LoVo (cell line): ENCODE measurements around the gene ZNF709.
A peak's percentile ranks its signal among the peaks of the same experiment; 100 is the strongest.
"Not testable (repeated sequence)": the region's sequence is repeated elsewhere in the genome, so short reads cannot be mapped to it uniquely, and the experiment has no call there.

Experiments used
- DNase-seq: peaks from one replicate; pipeline ENCODE4 v3.0.0-alpha.2; 2016; ENCODE audit warnings: low spot score

The ZNF709 gene

DNA sequence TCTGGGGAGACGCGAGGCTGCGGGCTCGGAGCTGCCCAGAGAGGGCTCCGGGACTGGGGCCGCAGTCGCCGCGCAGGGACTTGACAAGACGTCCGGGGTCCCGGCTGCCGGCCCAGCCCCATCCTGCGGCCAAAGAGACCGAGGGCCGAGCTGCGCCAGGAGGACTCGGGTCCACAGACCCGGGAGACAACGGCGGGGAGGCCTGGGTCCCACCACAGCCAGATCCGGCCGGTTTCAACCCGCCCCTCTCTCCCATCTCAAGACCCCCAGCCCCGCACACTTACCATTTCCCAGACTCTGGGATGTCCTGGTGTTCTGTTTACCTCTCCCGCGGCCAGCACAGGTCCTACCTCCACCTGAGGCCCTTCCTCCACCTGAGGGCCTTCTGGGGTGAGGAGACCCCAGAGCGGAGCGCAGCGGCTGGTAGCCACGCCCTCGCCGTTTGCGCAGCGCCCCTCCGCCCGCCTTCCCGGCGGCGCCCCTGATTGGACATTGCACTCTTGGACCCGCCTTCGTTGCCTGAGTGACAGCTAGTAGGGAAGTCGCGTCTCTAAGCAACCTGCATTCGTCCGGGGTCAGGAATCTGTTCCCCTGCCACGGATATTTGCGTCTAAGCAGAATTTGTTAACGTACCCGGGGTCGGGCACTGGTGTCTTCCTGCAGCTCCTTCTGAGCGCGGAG lies at the start of gene ZNF709:
Gene ZNF709 (minus strand): TSS at position 446 of the 681 bp plus-strand sequence. CDS start 159 bp downstream, at position 287.
- peak; percentile 90 for DNase-seq

GRCh38 chr19:12527034-12527836 lies 42.6 kb upstream of the ZNF709 start:
- DNase-seq: no peak

DNA sequence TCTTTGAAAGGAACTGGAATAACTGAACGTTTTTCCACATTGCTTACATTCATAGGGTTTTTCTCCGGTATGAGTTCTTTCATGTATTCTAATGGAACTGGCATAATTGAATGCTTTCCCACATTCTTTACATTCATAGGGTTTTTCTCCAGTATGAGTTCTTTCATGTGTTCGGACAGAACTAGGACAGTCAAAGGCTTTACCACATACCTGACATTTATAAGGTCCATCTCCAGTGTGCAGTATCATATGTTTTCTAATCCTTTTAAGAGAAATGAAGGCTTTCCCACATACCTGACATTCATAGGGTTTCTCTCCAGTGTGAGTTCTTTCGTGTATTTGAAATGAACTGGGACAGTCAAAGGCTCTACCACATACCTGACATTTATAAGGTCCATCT lies 41.9 kb upstream of the ZNF709 start:
- DNase-seq: no peak

DNA sequence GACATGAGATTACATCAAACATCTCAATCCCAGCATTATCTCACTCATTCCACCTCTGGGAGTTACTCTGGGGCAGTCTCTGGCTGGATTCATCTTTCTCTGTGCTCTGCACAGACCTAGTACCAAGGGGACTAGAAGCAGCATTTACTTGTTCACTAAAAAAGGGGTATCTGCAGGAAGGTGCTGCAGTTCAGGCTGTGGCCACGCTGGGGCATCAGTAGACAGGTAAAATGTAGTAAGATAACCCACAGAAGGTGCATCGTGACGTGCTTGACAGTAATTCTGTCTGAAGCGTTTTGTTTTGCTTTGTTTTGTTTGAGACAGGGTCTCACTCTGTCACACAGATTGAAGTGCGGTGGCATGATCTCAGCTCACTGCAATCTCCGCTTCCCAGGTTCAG lies 37.4 kb upstream of the ZNF709 start:
- no peak for DNase-seq

DNA sequence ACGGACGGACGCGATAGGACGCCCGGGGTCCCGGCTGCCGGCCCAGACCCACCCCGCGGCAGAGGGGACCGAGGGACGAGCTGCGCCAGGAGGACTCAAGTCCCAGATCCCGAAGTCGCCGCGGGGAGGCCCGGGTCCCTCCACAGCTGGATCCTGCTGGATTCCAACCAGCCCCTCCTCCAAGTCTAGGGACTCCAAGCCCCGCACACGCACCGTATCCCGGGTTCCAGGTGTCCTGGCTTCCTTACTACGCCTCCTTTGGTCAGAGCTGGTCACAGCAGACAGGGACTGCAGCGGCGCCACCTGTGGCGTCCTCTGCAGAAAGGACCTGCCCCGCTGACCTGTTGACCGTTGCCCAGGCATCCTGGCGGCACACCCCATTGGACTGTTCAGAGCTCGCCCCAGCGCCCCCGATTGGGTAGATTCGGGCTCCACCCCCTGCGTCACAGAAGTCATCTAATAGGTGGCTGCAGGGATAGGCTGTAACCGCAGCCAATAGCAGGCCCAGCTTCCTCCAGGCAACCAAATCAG lies 29.0 kb upstream of the ZNF709 start:
- DNase-seq: no peak

DNA sequence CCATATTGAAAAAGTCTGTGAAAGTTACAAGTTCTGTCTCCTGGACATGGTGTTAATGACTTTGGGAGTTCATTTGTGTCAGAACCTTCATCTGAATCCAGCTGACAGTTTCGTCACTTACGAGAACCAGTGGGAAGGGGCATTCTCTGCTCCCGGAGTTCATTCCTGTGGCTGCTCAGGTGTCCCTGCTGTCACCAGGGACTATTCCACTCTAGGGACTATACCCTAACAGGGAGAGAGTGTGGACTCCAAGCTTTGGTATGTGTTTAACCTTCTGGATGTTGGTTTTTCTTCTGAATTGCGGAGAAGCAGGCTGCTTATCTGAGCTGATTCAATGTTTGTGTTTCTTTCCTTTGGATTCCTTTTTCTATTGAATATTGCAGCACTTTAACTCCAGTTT lies 12.4 kb upstream of the ZNF709 start:
- DNase-seq: no peak

- DNase-seq: no peak
These were observed 11.9 kb upstream of the ZNF709 start for GRCh38 chr19:12496480-12496879.

DNA sequence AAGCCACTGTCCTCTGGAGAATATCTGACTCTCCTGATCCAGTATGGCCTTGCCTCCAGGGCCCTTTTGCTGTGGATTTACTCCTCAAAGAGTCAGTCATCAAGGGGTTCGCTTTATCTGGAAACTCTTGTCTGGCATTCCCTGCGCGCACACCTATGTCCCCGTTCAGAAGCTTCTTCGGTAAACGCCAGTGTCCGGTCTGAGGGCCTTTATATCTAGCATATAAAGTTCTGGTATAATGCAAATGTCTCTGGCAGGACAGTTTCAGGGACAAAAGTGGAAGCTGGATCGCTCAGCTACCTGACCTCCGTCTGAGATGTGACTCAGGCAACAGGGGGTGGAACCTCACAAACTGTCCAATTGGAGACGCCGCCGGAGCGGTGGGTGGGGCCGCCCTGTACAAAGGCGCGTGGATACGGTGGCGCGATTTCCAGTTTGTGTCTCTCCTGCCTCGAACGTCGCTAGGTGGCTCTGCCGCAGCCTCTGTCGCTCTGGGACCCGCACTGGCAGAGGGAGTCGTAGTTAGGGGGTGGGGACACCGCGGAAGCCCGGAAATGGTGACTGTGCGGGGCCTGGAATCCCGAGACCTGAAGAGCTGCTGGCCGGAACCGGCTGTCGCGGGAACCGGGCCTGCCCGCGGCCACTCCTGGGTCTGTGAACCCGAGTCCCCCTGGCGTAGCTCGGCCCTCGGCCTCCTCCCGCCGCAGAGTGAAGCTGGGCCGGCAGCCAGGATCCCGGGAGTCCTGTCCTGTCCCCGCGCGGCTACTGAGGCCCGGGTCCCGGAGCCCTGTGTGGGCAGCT lies 10.6 kb upstream of the ZNF709 start:
- DNase-seq: peak; percentile 97

- no peak for DNase-seq
These were observed 9.7 kb upstream of the ZNF709 start for GRCh38 chr19:12494260-12494860.

DNA sequence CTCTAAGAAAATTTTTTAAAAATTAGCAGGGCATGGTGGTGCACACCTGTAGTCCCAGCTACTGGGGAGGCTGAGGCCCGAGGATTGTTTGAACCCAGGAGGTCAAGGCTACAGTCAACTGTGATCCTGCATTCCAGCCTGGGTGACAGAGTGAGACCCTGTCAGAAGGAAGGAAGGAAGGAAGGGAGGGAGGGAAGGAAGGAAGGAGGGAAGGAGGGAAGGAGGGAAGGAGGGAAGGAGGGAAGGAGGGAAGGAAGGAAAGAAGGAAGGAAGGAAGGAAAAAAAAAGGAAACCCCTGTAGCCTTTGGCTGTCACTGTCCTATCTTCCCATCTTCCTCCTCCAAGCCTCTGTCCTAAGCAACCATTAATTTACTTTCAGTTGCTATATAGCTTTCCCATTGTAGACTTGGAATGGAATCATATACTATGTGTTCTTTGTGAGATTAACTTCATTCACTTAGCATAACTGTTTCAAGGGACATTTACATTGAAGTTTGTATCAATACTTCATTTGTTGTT lies 1.7 kb upstream of the ZNF709 start:
- DNase-seq: not testable (repeated sequence)

- no peak for DNase-seq
These were observed 955 bp upstream of the ZNF709 start for GRCh38 chr19:12485571-12485970.

DNA sequence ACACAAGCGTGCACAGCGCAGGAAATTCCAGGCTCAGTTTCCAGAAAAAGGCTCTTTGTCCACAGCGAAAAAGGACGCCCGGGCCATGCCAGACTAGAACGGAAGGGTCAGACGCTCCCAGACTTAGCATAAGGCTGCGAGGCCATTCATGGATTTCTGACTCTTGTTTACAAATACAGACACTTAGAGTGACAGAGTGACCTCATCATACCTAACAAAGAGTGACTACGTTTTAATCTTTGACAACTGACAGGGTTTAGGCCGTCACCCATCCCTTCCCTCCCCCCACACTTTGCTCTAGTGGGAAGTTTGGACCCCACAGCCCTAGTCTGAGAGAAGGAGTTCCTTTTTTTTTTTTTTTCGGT lies 418 bp upstream of the ZNF709 start:
- peak; percentile 15 for DNase-seq

- no peak for DNase-seq
These were observed 625 bp downstream of the ZNF709 start for GRCh38 chr19:12484011-12484370.

DNA sequence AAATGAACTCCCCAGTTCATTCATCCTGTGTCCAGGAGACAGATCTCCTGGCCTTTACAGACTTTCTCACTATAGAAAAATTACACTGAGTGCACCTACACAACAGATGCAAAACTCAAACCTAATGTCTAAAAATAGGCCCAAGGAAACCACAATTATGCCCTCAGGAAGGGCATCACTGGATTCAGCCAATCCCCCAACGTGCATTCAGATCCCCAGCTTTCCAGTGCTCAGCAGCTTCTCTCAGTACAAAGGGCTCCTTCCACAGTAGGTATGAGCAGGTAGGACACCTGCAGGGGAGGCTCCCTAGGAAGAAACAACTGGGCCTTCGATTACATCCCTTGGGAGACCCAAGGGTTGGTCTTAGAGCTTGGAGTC lies 2.1 kb downstream of the ZNF709 start:
- no peak for DNase-seq

DNA sequence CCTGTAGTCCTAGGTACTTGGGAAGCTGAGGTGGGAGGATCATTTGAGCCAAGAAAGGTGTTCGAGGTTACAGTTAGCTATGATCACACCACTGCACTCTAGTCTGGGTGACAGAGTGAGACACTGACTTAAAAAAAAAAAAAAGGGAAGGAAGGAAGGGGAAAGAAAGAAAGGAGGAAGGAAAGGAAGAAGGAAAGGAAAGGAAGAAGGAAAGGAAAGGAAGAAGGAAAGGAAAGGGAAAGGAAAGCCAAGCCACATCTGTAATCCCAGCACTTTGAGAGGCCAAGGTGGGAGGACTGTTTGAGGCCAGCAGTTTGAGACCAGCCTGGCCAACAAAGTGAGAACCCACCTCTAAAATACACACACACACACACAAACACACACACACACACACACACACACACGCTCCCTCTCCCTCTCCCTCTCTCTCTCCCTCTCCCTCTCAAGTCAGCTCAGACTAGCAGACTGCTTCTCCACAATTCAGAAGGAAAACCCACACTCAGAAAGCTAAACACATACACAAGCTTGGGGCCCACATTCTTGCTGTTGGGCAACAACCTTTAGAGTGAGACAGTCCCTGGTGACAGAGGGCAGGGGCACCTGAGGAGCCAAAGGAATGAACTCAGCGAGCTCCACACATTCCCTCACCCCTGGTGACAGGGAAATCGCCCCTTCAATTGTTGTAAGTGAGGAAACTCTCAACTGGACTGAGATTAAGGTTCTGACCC lies 2.7 kb downstream of the ZNF709 start:
- DNase-seq: no peak

DNA sequence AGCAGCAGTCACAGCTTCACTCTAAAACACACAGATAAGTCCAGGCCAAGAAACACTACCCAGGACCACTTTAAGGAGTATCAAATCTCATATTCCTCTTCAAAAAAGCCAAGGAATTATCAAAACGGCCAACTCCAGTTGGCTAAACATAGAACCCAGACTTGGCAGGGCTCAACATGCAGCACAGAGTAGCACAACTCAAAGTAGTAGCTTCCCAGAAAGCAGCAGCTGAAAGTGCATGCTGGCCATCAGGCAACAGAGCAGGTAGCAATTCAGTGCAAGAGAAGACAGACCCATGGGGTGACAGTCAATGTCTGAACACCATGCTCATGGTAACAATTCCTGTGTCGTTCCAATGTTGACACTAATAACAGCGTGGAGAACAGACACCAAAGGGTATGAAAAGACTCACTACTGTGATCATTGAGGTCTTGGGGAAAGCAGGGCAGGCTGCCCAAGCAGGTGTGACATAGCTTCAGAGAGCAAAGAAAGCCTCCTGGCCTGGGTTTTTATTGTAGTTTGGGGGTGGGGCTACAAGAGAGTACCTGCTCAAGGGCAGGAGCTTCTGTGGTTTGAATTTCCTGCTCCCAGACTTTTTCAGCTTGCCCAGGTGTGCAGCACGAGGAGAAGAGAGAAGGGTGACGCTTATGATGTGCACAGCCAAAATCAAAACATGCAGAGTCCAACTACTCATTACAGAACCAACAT lies 6.2 kb downstream of the ZNF709 start:
- no peak for DNase-seq

GRCh38 chr19:12467651-12468050 lies 17.0 kb downstream of the ZNF709 start:
- DNase-seq: not testable (repeated sequence)

DNA sequence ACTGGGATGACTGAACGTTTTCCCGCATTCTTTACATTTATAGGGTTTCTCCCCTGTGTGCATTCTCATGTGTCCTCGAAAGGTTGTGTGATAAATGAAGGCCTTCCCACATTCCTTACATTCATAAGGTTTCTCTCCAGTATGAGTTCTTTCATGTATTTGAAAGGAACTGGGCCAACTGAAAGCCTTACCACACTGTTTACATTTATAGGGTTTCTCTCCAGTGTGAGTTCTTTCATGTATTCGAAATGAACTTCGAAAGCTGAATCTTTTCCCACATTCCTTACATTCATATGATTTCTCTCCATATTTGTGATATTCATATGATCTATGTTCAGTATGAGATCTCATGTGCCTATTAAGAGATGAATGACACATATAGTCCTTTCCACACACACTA lies 19.4 kb downstream of the ZNF709 start:
- no peak for DNase-seq

GRCh38 chr19:12464769-12465168 lies 19.8 kb downstream of the ZNF709 start:
- DNase-seq: no peak

- DNase-seq: not testable (repeated sequence)
These were observed 20.5 kb downstream of the ZNF709 start for GRCh38 chr19:12464139-12464538.

DNA sequence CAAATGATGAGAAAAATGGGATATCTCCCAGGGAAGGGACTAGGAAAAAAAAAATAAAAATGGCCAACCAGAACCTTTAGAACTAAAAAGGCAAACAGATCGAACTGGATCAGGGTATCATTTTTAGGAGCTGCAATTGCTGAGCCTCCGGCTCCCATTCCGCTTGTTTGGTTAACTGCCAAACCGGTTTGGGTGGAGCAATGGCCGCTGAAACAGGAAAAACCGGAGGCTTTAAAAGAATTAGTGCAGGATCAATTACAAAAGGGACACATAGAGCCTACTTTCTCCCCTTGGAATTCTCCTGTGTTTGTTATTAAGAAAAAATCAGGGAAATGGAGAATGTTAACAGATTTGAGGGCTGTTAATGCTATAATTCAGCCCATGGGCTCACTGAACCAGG lies 31.1 kb downstream of the ZNF709 start:
- DNase-seq: peak; percentile 20
